Esophagus mucosa (tissue), 1 donor: ENCODE data around the gene ASAH2B. TPM values are rescaled to one million over a fixed set of nuclear protein-coding genes. Genes with fewer than 3 reads are reported as not detected.
"Not testable (repeated sequence)": the region's sequence is repeated elsewhere in the genome, so short reads cannot be mapped to it uniquely, and the experiment has no call there.

Source experiments
- ATAC-seq: fragments of 200-7000 bp; cut with Tn5 transposase; one replicate; pipeline ENCODE4 v1.9.1; 2020
- total RNA-seq: library from RNA; stranded (reverse); gene quantifications from one replicate; pipeline ENCODE4 v1.2.4, GENCODE V29; 2023
- donor health status: DM: yes; HTN: yes; CAD: no.

The ASAH2B gene
- 2.7 TPM for total RNA-seq

DNA sequence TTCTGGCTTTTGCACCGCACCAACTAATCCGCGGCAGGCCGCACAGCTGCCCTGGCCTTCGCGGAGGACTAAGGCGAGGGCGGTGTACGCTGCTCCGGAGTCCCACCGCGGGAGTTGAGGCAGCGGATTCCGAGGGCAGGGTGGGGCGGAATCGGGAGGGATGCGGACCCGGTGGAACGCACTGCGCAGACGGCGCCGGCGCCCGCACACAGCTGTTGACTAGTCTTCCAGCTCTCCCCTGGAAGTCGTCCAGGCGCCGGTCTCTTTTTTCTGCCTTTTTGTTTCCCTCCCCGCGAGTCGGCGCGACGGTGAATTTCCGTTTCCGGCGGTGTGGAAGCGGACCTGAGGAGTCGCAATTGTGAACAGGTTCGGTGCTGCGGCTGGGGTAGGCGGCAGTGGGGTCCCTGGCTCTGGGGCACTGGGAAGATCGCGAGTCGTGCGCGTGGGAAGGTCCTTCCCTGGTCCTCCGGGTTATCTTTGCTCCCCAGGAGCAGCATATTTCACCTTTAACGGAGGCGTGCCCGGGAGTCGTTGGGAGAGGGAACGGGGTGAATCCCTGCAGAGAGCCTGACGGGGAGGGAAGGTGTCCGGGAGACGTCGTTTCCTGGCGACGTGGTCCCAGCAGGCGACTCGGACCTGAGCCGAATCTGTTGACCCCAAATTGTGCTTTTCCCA, at the start of gene ASAH2B:
Gene ASAH2B, plus strand, starts transcription at position 319 of the 675 bp plus-strand sequence. CDS start 5,195 bp downstream, outside the sequence.
- ATAC-seq: peak; percentile 71

DNA sequence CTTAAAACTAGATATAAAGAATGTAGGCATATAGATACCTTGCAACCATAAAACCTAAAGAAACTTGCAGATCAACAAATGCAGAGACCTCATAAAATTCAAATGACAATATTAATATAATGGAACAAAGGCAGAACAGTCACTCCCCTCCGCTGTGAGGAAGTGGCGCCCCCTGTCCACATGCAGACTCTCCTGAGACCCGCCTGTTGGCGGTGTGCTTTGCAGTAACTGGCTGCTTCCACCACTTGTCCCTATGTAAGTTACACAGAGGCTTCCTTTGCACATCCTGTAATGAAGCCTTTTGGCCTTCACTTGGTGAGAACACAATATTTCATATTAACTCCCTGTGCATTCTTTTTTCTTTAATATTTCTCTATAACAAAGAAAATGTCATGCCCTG, 41.9 kb upstream of the ASAH2B start:
- ATAC-seq: not testable (repeated sequence)

GRCh38 chr10:50701947-50702346, 37.8 kb upstream of the ASAH2B start:
- ATAC-seq: peak; percentile 81

GRCh38 chr10:50702997-50703396, 36.7 kb upstream of the ASAH2B start:
- ATAC-seq: not testable (repeated sequence)

GRCh38 chr10:50704436-50705079, 35.2 kb upstream of the ASAH2B start:
- ATAC-seq: not testable (repeated sequence)

DNA sequence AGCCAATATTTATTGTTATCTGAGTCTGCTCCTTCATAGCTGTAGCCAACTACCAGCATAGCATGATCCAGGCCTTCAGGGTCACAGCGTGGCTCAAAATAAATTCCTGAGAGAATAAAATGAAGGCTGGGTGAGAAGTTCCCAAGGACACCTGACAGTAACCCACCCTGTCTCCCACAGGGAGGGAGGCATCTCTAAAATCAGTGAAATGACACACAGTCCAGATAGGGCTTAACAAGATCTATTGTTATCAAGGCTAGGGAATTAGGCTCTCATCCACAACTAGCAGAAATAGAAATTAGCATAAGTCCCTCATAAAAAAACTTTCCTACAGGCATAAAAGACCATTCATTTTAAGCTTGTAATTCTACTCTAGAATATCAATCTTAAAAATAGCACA, 33.7 kb upstream of the ASAH2B start:
- not testable (repeated sequence) for ATAC-seq

- not testable (repeated sequence) for ATAC-seq
Observed at GRCh38 chr10:50710241-50710640, 29.5 kb upstream of the ASAH2B start.

DNA sequence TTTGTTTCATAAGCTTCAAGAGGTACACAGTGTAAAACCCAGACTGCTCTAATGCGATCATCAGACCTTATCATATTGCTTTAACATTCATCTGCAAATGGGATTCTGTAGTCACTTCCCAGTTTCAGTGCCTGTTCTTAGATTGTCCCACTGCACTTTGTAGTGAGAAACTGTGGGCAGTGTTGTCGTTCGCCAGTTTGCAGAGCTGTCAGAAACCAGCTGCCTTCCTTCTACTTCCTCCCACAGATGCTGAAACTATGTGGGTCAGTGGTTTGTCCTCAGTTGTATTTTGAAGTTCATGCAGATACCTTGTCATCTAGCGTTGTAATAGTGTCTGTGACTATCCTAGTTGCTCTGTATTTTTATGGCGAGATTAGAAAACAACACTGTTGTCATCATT, 15.9 kb upstream of the ASAH2B start:
- ATAC-seq: not testable (repeated sequence)

GRCh38 chr10:50728112-50728511, 11.6 kb upstream of the ASAH2B start:
- not testable (repeated sequence) for ATAC-seq

DNA sequence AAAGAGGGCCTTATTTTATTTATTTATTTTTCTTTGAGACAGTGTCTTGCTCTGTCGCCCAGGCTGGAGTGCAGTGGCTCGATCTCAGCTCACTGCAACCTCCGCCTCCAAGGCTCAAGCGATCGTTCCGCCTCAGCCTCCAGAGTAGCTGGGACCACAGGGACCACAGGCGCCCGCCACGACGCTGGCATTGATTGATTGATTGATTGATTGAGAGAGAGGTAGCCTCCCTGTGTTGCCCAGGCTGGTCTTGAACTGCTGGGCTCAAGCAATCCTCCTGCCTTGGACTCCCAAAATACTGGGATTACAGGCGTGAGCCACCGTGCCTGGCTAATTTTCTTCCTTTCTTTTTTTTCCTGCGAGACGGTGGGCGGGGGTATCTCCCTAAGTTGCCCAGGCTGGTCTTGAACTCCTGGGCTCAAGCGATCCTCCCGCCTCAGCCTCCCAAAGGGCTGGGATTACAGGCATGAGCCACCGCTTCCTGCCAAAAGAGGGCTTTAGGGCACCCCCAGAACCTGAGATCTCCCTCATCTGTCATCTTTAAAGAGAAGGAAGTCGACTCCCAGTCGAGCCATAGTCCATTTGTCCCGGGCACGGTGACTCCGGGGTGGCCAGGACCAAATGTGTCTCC, 634 bp upstream of the ASAH2B start:
- not testable (repeated sequence) for ATAC-seq

DNA sequence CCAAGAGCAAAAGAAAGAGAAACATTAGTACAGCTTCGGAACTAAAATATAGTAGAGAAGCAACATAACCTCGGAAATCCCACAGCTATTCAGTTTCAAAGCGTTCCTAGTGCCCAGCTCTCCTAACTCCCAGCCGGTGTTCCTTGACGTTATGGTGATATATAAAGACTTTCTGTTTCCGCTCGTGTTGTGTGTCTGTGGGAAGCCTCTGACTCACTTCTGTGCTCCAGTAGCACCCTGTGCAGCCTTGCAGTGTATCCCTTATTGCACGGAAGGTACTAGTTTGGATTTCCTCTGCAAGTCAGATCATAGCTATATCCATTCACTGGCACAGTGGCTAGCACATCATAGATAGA, 535 bp downstream of the ASAH2B start:
- peak; percentile 62 for ATAC-seq

- ATAC-seq: not testable (repeated sequence)
Observed at GRCh38 chr10:50742820-50743219, 3.1 kb downstream of the ASAH2B start.

DNA sequence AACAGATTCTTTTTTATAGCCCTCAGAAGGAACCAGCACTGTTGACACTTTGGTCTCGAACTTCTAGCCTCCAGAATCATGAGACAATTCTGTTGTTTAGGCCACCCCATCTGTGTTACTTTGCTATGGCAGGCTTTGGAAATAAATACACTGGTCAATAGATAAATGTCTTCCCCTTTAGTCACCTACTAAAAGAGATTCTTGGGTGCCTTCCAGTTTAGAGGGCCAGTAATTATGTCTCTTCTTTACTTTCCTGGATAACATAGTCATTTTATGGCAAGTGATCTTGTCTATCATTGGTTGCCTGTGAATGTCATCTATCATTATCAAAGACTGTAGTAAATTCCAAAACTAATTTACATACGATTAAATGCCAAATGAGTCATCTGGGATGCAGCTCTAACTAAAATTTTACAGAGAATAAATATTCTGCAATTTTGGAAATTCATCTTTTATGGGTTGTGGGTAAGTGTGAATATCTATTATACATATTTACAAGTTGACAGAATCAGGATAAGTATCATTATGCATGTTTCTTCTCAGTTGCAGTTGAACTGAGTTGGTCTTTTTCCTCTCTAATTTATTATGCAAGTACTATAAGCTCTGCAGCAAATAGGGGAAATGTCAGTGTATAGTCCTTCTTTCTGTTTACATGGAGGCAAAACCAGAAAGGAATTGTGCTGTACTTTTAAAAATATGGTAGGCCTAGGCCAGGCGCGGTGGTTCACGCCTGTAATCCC, 27.2 kb downstream of the ASAH2B start:
- ATAC-seq: not testable (repeated sequence)

GRCh38 chr10:50772042-50772441, 32.3 kb downstream of the ASAH2B start:
- ATAC-seq: not testable (repeated sequence)

DNA sequence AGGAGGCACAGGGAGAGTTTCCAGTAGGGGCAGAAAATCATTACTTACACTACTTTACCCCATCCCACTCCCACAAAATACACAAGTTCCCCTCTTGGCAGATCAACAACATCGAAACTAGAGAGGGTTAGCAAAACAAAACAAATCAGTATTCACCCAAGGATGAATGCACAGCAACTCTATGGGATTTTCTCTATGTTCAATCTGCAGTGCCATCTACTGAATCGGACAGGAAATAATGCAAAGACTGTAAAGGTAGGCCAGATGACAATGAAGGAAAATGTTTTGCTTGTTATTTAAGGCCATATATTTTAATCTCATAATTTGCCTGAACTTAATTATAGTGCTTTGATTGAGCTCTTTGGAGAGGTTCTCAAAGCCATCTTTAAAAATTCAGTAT, 35.1 kb downstream of the ASAH2B start:
- not testable (repeated sequence) for ATAC-seq

DNA sequence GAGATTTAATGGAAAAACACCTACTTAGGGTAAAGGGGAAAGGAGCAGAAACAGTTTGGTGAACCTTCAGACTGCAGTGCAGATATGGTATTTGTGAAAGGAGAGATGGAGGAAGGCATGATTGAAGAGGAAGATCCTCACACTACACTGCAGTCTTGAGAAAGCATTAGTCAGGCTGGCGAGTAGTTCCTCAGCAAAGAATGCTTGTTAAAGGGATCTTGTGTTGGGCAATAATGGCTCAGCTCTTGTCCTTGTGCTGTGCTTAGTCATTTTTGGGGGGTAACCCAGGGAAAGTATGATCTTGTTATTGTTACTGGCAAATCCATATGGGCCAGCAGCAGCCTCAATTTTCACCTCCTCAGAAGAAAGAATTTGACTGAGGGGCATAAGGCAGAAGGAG, 40.3 kb downstream of the ASAH2B start:
- ATAC-seq: not testable (repeated sequence)

- ATAC-seq: not testable (repeated sequence)
Observed at GRCh38 chr10:50782017-50782416, 42.3 kb downstream of the ASAH2B start.

- not testable (repeated sequence) for ATAC-seq
Observed at GRCh38 chr10:50787962-50788361, 48.2 kb downstream of the ASAH2B start.

DNA sequence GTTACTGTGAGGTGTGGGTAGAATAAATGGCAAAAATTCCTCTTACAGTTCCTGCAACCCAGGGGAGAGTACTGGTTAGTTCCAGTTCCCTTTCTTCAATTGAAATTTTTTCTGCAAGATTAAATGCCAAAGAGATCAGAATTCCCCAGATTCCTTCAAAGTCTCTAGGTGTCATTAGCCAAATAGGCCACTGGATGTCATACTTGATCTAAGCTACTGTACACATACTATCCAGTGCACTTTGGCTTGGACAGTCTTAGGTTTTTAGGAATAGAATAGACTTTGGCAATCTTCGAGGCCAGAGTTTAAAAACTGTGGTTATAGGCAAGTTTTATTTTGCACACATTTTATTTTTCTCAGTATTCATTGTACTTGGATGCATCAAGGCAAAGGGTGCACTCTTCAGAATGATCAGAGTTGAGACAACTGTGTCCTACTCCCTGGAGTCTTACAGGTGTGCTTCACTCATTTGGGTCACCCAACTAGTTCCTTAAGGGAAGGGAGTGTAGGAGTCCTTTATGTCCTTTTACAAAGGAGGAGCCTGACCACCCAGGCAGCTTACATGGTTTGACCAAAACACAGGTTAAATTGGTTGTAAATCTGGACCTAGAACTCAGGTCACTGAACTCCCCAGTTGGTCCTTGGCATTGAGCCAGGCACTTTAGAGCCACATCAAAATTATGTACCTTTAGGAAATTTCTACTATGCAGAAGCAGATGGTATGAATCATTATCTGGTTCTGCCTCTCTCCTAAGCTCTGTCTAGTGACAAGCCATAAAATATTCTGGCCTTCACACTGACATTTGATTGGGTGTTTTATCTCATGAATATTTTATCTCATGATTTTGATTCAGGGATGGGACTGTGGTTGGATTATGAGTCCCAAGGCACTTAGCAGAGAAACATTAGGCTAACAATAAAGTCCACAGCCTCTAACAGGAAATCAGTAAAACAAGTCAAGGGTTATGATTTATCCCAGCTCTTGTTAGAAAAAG, 49.5 kb downstream of the ASAH2B start:
- ATAC-seq: peak; percentile 51

DNA sequence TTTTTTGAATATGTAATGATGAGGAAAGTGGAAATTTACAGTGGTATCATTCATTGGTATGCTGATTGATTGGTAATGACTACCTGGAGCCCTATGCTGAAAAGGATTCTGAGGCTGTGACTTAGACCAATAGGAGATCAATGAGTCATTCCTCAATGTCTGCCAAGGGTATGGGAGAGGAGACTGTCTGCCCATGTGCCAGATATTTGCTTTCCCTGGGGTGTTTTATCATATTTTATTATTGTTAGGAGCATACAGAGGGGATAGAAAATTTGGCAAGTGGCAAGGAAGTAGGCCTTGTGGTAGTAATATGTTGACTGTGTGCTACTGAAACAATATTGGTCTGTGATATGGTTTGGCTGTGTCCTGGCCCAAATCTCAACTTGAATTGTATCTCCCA, 54.8 kb downstream of the ASAH2B start:
- no peak for ATAC-seq

DNA sequence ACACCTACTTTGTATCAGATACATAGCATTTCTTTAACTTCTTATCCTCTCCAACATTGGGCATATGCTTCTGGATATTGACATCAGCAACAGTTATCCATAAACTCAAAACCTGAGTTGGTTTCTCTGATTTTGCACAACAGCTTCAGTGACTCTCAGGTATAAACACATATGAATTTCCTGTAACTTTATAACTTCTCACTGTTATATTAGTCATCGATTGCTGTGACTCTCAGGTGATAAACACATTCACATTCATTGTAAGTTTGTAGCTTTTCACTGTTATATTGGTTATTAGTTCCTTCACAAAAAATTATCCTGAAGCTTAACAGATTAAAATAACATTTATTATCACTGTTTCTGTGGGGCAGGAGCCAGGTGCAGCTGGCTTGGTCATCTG, 57.0 kb downstream of the ASAH2B start:
- no peak for ATAC-seq

GRCh38 chr10:50798297-50798696, 58.6 kb downstream of the ASAH2B start:
- ATAC-seq: no peak
